Activated T-cell treated with anti-CD3 and anti-CD28 coated beads, Interleukin-2, amount 50 U/mL, for 1 hour (primary cell): ENCODE results near the gene CPSF7.

Experiments used
- DNase-seq: peaks from one replicate; pipeline ENCODE4 v3.0.0-alpha.2; 2020

Gene CPSF7

GRCh38 chr11:61353131-61354067 is 76.4 kb downstream of the CPSF7 start:
- no peak for DNase-seq
